ENCODE measurements around the gene DXO.
"Not testable (repeated sequence)": the region's sequence is repeated elsewhere in the genome, so short reads cannot be mapped to it uniquely, and the experiment has no call there.

The DXO gene

GRCh38 chr6:32005538-32005880, 33.6 kb upstream of the DXO start:
- H3K4me1 ChIP-seq (ENCODE audit: control insufficient read depth, insufficient read depth, low read length); H3K9me3 ChIP-seq (ENCODE audit: control insufficient read depth, low read length); H3K27ac ChIP-seq (ENCODE audit: insufficient read depth, low read depth, low read length, poor library complexity, severe bottlenecking); H3K4me3 ChIP-seq (ENCODE audit: insufficient read depth, low read depth, low read length); H3K36me3 ChIP-seq (ENCODE audit: control insufficient read depth, insufficient read depth, low read length); H3K27me3 ChIP-seq (ENCODE audit: control insufficient read depth, insufficient read depth, low read length, poor library complexity, severe bottlenecking): not testable (repeated sequence)
- 92% methylated on average over 7 of the region's 9 CpGs for WGBS, 2 experiments

- H3K9me3 ChIP-seq (ENCODE audit: control insufficient read depth, low read length); H3K27me3 ChIP-seq (ENCODE audit: control insufficient read depth, insufficient read depth, low read length, poor library complexity, severe bottlenecking); H3K4me1 ChIP-seq (ENCODE audit: control insufficient read depth, insufficient read depth, low read length); H3K36me3 ChIP-seq (ENCODE audit: control insufficient read depth, insufficient read depth, low read length); H3K4me3 ChIP-seq (ENCODE audit: insufficient read depth, low read depth, low read length); H3K27ac ChIP-seq (ENCODE audit: insufficient read depth, low read depth, low read length, poor library complexity, severe bottlenecking): not testable (repeated sequence)
- 86 to 88% methylated on average over 8 of the region's 13 CpGs for WGBS, 2 experiments
These were observed 33.1 kb upstream of the DXO start for GRCh38 chr6:32004864-32005537.

- H3K4me1 ChIP-seq (ENCODE audit: control insufficient read depth, insufficient read depth, low read length); H3K27me3 ChIP-seq (ENCODE audit: control insufficient read depth, insufficient read depth, low read length, poor library complexity, severe bottlenecking); H3K36me3 ChIP-seq (ENCODE audit: control insufficient read depth, insufficient read depth, low read length); H3K27ac ChIP-seq (ENCODE audit: insufficient read depth, low read depth, low read length, poor library complexity, severe bottlenecking); H3K9me3 ChIP-seq (ENCODE audit: control insufficient read depth, low read length); H3K4me3 ChIP-seq (ENCODE audit: insufficient read depth, low read depth, low read length): not testable (repeated sequence)
- 94 to 96% methylated on average over 4 of the region's 4 CpGs for whole genome bisulfite sequencing, 2 experiments
These were observed 32.5 kb upstream of the DXO start for GRCh38 chr6:32004393-32004792.

- H3K27ac ChIP-seq (ENCODE audit: insufficient read depth, low read depth, low read length, poor library complexity, severe bottlenecking); H3K27me3 ChIP-seq (ENCODE audit: control insufficient read depth, insufficient read depth, low read length, poor library complexity, severe bottlenecking); H3K36me3 ChIP-seq (ENCODE audit: control insufficient read depth, insufficient read depth, low read length); H3K9me3 ChIP-seq (ENCODE audit: control insufficient read depth, low read length); H3K4me3 ChIP-seq (ENCODE audit: insufficient read depth, low read depth, low read length); H3K4me1 ChIP-seq (ENCODE audit: control insufficient read depth, insufficient read depth, low read length): not testable (repeated sequence)
- no CpG with 5 or more reads among the region's 7 CpGs for WGBS, 2 experiments
These were observed 31.4 kb upstream of the DXO start for GRCh38 chr6:32003301-32003700.

GRCh38 chr6:32002546-32003268, 30.8 kb upstream of the DXO start:
- not testable (repeated sequence) for H3K4me3 ChIP-seq (ENCODE audit: insufficient read depth, low read depth, low read length); H3K27ac ChIP-seq (ENCODE audit: insufficient read depth, low read depth, low read length, poor library complexity, severe bottlenecking); H3K36me3 ChIP-seq (ENCODE audit: control insufficient read depth, insufficient read depth, low read length); H3K9me3 ChIP-seq (ENCODE audit: control insufficient read depth, low read length); H3K27me3 ChIP-seq (ENCODE audit: control insufficient read depth, insufficient read depth, low read length, poor library complexity, severe bottlenecking); H3K4me1 ChIP-seq (ENCODE audit: control insufficient read depth, insufficient read depth, low read length)
- no CpG with 5 or more reads among the region's 15 CpGs for WGBS, 2 experiments

- WGBS, 2 experiments = 92 to 96% methylated on average over 5 to 6 of the region's 6 CpGs
- H3K4me3 ChIP-seq (ENCODE audit: insufficient read depth, low read depth, low read length); H3K9me3 ChIP-seq (ENCODE audit: control insufficient read depth, low read length); H3K4me1 ChIP-seq (ENCODE audit: control insufficient read depth, insufficient read depth, low read length); H3K36me3 ChIP-seq (ENCODE audit: control insufficient read depth, insufficient read depth, low read length); H3K27ac ChIP-seq (ENCODE audit: insufficient read depth, low read depth, low read length, poor library complexity, severe bottlenecking); H3K27me3 ChIP-seq (ENCODE audit: control insufficient read depth, insufficient read depth, low read length, poor library complexity, severe bottlenecking): not testable (repeated sequence)
These were observed 24.4 kb upstream of the DXO start for GRCh38 chr6:31996385-31996784.

- not testable (repeated sequence) for H3K36me3 ChIP-seq (ENCODE audit: control insufficient read depth, insufficient read depth, low read length); H3K4me3 ChIP-seq (ENCODE audit: insufficient read depth, low read depth, low read length); H3K27ac ChIP-seq (ENCODE audit: insufficient read depth, low read depth, low read length, poor library complexity, severe bottlenecking); H3K9me3 ChIP-seq (ENCODE audit: control insufficient read depth, low read length); H3K27me3 ChIP-seq (ENCODE audit: control insufficient read depth, insufficient read depth, low read length, poor library complexity, severe bottlenecking); H3K4me1 ChIP-seq (ENCODE audit: control insufficient read depth, insufficient read depth, low read length)
- 88 to 100% methylated on average over 6 to 7 of the region's 14 CpGs for WGBS, 2 experiments
These were observed 22.5 kb upstream of the DXO start for GRCh38 chr6:31994421-31994820.

GRCh38 chr6:31989363-31989762, 17.4 kb upstream of the DXO start:
- not testable (repeated sequence) for H3K27me3 ChIP-seq (ENCODE audit: control insufficient read depth, insufficient read depth, low read length, poor library complexity, severe bottlenecking); H3K4me3 ChIP-seq (ENCODE audit: insufficient read depth, low read depth, low read length)
- no CpG with 5 or more reads among the region's 10 CpGs for WGBS, 2 experiments

GRCh38 chr6:31981744-31982143, 9.8 kb upstream of the DXO start, which contains the start of gene C4A:
Gene C4A (plus strand): TSS chr6:31982057. CDS start chr6:31982108, 51 bp downstream.
- H3K4me1 ChIP-seq (ENCODE audit: control insufficient read depth, insufficient read depth, low read length); H3K27me3 ChIP-seq (ENCODE audit: control insufficient read depth, insufficient read depth, low read length, poor library complexity, severe bottlenecking); H3K27ac ChIP-seq (ENCODE audit: insufficient read depth, low read depth, low read length, poor library complexity, severe bottlenecking); H3K4me3 ChIP-seq (ENCODE audit: insufficient read depth, low read depth, low read length); H3K36me3 ChIP-seq (ENCODE audit: control insufficient read depth, insufficient read depth, low read length); H3K9me3 ChIP-seq (ENCODE audit: control insufficient read depth, low read length): not testable (repeated sequence)
- no CpG with 5 or more reads among the region's 7 CpGs for WGBS, 2 experiments

More at GRCh38 chr6:31989363-31989762, 17.4 kb upstream of the DXO start:
- not testable (repeated sequence) for H3K27ac ChIP-seq (ENCODE audit: insufficient read depth, low read depth, low read length, poor library complexity, severe bottlenecking); H3K4me1 ChIP-seq (ENCODE audit: control insufficient read depth, insufficient read depth, low read length); H3K9me3 ChIP-seq (ENCODE audit: control insufficient read depth, low read length); H3K36me3 ChIP-seq (ENCODE audit: control insufficient read depth, insufficient read depth, low read length)

- not testable (repeated sequence) for H3K27me3 ChIP-seq (ENCODE audit: control insufficient read depth, insufficient read depth, low read length, poor library complexity, severe bottlenecking); H3K27ac ChIP-seq (ENCODE audit: insufficient read depth, low read depth, low read length, poor library complexity, severe bottlenecking); H3K36me3 ChIP-seq (ENCODE audit: control insufficient read depth, insufficient read depth, low read length); H3K9me3 ChIP-seq (ENCODE audit: control insufficient read depth, low read length); H3K4me1 ChIP-seq (ENCODE audit: control insufficient read depth, insufficient read depth, low read length); H3K4me3 ChIP-seq (ENCODE audit: insufficient read depth, low read depth, low read length)
- WGBS, 2 experiments = no CpG with 5 or more reads among the region's 5 CpGs
These were observed 9.1 kb upstream of the DXO start for GRCh38 chr6:31980998-31981397.
